ENCODE data around the gene GABRG3. TPM values are rescaled to one million over a fixed set of nuclear protein-coding genes. Genes with fewer than 3 reads are reported as not detected.
"Not testable (repeated sequence)": the region's sequence is repeated elsewhere in the genome, so short reads cannot be mapped to it uniquely, and the experiment has no call there.

GABRG3 gene
- total RNA-seq, 2 experiments from 2014 or later: not detected

- CTCF ChIA-PET: no interaction called here
- DNase-seq: no peak
- H3K4me3 Mint-ChIP-seq: no peak overlapping the region
- H3K27ac Mint-ChIP-seq: no peak overlapping the region
- H3K36me3 Mint-ChIP-seq (ENCODE audit: low read depth): no peaks in the 10 kb centered on the region
- POLR2A ChIA-PET: no interaction called here
- H3K27me3 Mint-ChIP-seq: no peaks in the 10 kb centered on the region
- H3K4me1 Mint-ChIP-seq: no peaks in the 10 kb centered on the region
- H3K9me3 Mint-ChIP-seq: peaks cover 2% of the 10 kb centered on the region
Measured at GRCh38 chr15:26967719-26968269, 3.2 kb upstream of the GABRG3 start.

GRCh38 chr15:26968806-26969205, 2.2 kb upstream of the GABRG3 start:
- H3K4me1 Mint-ChIP-seq: no peaks in the 10 kb centered on the region
- H3K9me3 Mint-ChIP-seq: peaks cover 2% of the 10 kb centered on the region
- ChIA-PET POLR2A (no interaction called here), CTCF (no interaction called here)
- H3K4me3 Mint-ChIP-seq: no peak overlapping the region
- no peak overlapping the region for H3K27ac Mint-ChIP-seq
- DNase-seq: no peak
- no peaks in the 10 kb centered on the region for H3K36me3 Mint-ChIP-seq (ENCODE audit: low read depth)
- no peaks in the 10 kb centered on the region for H3K27me3 Mint-ChIP-seq

GRCh38 chr15:26971271-26972018, 464 bp downstream of the GABRG3 start:
- ChIA-PET CTCF (interaction anchor here (1.4 kb wide), 1 partner anchor 80 kb away, joined by 3 read pairs; no protein-coding TSS in a partner anchor), POLR2A (no interaction called here)
- H3K36me3 Mint-ChIP-seq (ENCODE audit: low read depth): no peaks in the 10 kb centered on the region
- H3K27me3 Mint-ChIP-seq: no peaks in the 10 kb centered on the region
- peaks cover 2% of the 10 kb centered on the region for H3K9me3 Mint-ChIP-seq
- DNase-seq: no peak
- no peak overlapping the region for H3K27ac Mint-ChIP-seq
- no peaks in the 10 kb centered on the region for H3K4me1 Mint-ChIP-seq
- H3K4me3 Mint-ChIP-seq: no peak overlapping the region

- no peak for DNase-seq
- peaks cover 7% of the 10 kb centered on the region for H3K9me3 Mint-ChIP-seq
- CTCF ChIA-PET: interaction anchor here (1.4 kb wide), 1 partner anchor 81 kb away, joined by 3 read pairs; no protein-coding TSS in a partner anchor
- POLR2A ChIA-PET: no interaction called here
- H3K27ac Mint-ChIP-seq: no peak overlapping the region
- H3K4me3 Mint-ChIP-seq: no peak overlapping the region
- no peaks in the 10 kb centered on the region for H3K36me3 Mint-ChIP-seq (ENCODE audit: low read depth)
- no peaks in the 10 kb centered on the region for H3K4me1 Mint-ChIP-seq
- H3K27me3 Mint-ChIP-seq: no peaks in the 10 kb centered on the region
Measured at GRCh38 chr15:26972636-26973035, 1.7 kb downstream of the GABRG3 start.

GRCh38 chr15:26974120-26974780, 3.3 kb downstream of the GABRG3 start:
- ChIA-PET POLR2A (no interaction called here), CTCF (no interaction called here)
- Mint-ChIP-seq H3K4me1 (no peaks in the 10 kb centered on the region), H3K27ac (no peak overlapping the region), H3K27me3 (no peaks in the 10 kb centered on the region), H3K36me3 (ENCODE audit: low read depth) (no peaks in the 10 kb centered on the region), H3K9me3 (peaks cover 7% of the 10 kb centered on the region), H3K4me3 (no peak overlapping the region)
- no peak for DNase-seq

GRCh38 chr15:26981492-26981891, 10.5 kb downstream of the GABRG3 start:
- Mint-ChIP-seq H3K9me3 (peaks cover 8% of the 10 kb centered on the region), H3K27ac (no peak overlapping the region), H3K36me3 (ENCODE audit: low read depth) (no peaks in the 10 kb centered on the region)

GRCh38 chr15:26983822-26984221, 12.8 kb downstream of the GABRG3 start:
- Mint-ChIP-seq H3K36me3 (ENCODE audit: low read depth) (no peaks in the 10 kb centered on the region), H3K27ac (no peak overlapping the region), H3K27me3 (no peaks in the 10 kb centered on the region), H3K4me3 (no peak overlapping the region), H3K4me1 (no peaks in the 10 kb centered on the region), H3K9me3 (peaks cover 4% of the 10 kb centered on the region)
- ChIA-PET POLR2A (no interaction called here), CTCF (no interaction called here)
- no peak for DNase-seq

More at GRCh38 chr15:26981492-26981891, 10.5 kb downstream of the GABRG3 start:
- ChIA-PET CTCF (no interaction called here), POLR2A (no interaction called here)
- Mint-ChIP-seq H3K27me3 (no peaks in the 10 kb centered on the region), H3K4me1 (no peaks in the 10 kb centered on the region), H3K4me3 (no peak overlapping the region)
- DNase-seq: no peak

- CTCF ChIA-PET: no interaction called here
Measured at GRCh38 chr15:26985050-26985449, 14.1 kb downstream of the GABRG3 start.

GRCh38 chr15:26996250-26996649, 25.3 kb downstream of the GABRG3 start:
- POLR2A ChIA-PET: no interaction called here

More at GRCh38 chr15:26985050-26985449, 14.1 kb downstream of the GABRG3 start:
- Mint-ChIP-seq H3K27me3 (no peaks in the 10 kb centered on the region), H3K4me3 (no peak overlapping the region), H3K36me3 (ENCODE audit: low read depth) (no peaks in the 10 kb centered on the region), H3K27ac (no peak overlapping the region), H3K4me1 (no peaks in the 10 kb centered on the region), H3K9me3 (peaks cover 4% of the 10 kb centered on the region)
- DNase-seq: no peak
- POLR2A ChIA-PET: no interaction called here

GRCh38 chr15:27003003-27003402, 32.0 kb downstream of the GABRG3 start:
- H3K9me3 Mint-ChIP-seq: peaks cover 20% of the 10 kb centered on the region
- CTCF ChIA-PET; H3K4me1 Mint-ChIP-seq; H3K36me3 Mint-ChIP-seq (ENCODE audit: low read depth); H3K27ac Mint-ChIP-seq; POLR2A ChIA-PET; H3K27me3 Mint-ChIP-seq; DNase-seq; H3K4me3 Mint-ChIP-seq: not testable (repeated sequence)

More at GRCh38 chr15:26996250-26996649, 25.3 kb downstream of the GABRG3 start:
- H3K4me1 Mint-ChIP-seq: no peaks in the 10 kb centered on the region
- H3K4me3 Mint-ChIP-seq: no peak overlapping the region
- no peaks in the 10 kb centered on the region for H3K36me3 Mint-ChIP-seq (ENCODE audit: low read depth)
- DNase-seq: no peak
- H3K27ac Mint-ChIP-seq: no peak overlapping the region
- no peaks in the 10 kb centered on the region for H3K27me3 Mint-ChIP-seq
- CTCF ChIA-PET: no interaction called here
- H3K9me3 Mint-ChIP-seq: peaks cover 15% of the 10 kb centered on the region

- H3K9me3 Mint-ChIP-seq: peaks cover 20% of the 10 kb centered on the region
- H3K4me1 Mint-ChIP-seq; POLR2A ChIA-PET; H3K27me3 Mint-ChIP-seq; H3K36me3 Mint-ChIP-seq (ENCODE audit: low read depth); H3K27ac Mint-ChIP-seq; DNase-seq; H3K4me3 Mint-ChIP-seq; CTCF ChIA-PET: not testable (repeated sequence)
Measured at GRCh38 chr15:27004226-27004625, 33.2 kb downstream of the GABRG3 start.

- H3K4me3 Mint-ChIP-seq: no peak overlapping the region
- H3K9me3 Mint-ChIP-seq: peaks cover 2% of the 10 kb centered on the region
- peak; percentile 35 for DNase-seq
- H3K36me3 Mint-ChIP-seq (ENCODE audit: low read depth): no peaks in the 10 kb centered on the region
- no peaks in the 10 kb centered on the region for H3K27me3 Mint-ChIP-seq
- no peak overlapping the region for H3K27ac Mint-ChIP-seq
- ChIA-PET POLR2A (no interaction called here), CTCF (interaction anchor here (0.8 to 1.3 kb wide), 2 partner anchors 126 to 158 kb away, joined by 3 read pairs; no protein-coding TSS in a partner anchor)
- H3K4me1 Mint-ChIP-seq: no peaks in the 10 kb centered on the region
Measured at GRCh38 chr15:27017168-27017809, 46.3 kb downstream of the GABRG3 start.

- no peaks in the 10 kb centered on the region for H3K4me1 Mint-ChIP-seq
- no peaks in the 10 kb centered on the region for H3K27me3 Mint-ChIP-seq
- peaks cover 2% of the 10 kb centered on the region for H3K9me3 Mint-ChIP-seq
- no peak for DNase-seq
- no peak overlapping the region for H3K27ac Mint-ChIP-seq
- H3K36me3 Mint-ChIP-seq (ENCODE audit: low read depth): no peaks in the 10 kb centered on the region
- POLR2A ChIA-PET: no interaction called here
- CTCF ChIA-PET: no interaction called here
- H3K4me3 Mint-ChIP-seq: no peak overlapping the region
Measured at GRCh38 chr15:27019687-27020086, 48.7 kb downstream of the GABRG3 start.
